ENCODE data around the gene SLX1A. TPM values are rescaled to one million over a fixed set of nuclear protein-coding genes. Genes with fewer than 3 reads are reported as not detected.

Gene SLX1A
- total RNA-seq, 1 experiment from 2014 or later: 53.2 TPM

- no peak for TF ChIP-seq ATF1 (CRISPR knock-in tag; IDR thresholded peaks at IDR 0.05)
- no peak for TF ChIP-seq JAZF1 (CRISPR knock-in tag; IDR thresholded peaks at IDR 0.05)
- TF ChIP-seq, protein P1, sequence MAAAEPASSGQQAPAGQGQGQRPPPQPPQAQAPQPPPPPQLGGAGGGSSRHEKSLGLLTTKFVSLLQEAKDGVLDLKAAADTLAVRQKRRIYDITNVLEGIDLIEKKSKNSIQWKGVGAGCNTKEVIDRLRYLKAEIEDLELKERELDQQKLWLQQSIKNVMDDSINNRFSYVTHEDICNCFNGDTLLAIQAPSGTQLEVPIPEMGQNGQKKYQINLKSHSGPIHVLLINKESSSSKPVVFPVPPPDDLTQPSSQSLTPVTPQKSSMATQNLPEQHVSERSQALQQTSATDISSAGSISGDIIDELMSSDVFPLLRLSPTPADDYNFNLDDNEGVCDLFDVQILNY (CRISPR knock-in tag; IDR thresholded peaks at IDR 0.05): no peak
- no peak for TF ChIP-seq ZNF416 (CRISPR knock-in tag; IDR thresholded peaks at IDR 0.05)
- no peak for TF ChIP-seq CREM (CRISPR knock-in tag; IDR thresholded peaks at IDR 0.05)
- TF ChIP-seq, protein P2, sequence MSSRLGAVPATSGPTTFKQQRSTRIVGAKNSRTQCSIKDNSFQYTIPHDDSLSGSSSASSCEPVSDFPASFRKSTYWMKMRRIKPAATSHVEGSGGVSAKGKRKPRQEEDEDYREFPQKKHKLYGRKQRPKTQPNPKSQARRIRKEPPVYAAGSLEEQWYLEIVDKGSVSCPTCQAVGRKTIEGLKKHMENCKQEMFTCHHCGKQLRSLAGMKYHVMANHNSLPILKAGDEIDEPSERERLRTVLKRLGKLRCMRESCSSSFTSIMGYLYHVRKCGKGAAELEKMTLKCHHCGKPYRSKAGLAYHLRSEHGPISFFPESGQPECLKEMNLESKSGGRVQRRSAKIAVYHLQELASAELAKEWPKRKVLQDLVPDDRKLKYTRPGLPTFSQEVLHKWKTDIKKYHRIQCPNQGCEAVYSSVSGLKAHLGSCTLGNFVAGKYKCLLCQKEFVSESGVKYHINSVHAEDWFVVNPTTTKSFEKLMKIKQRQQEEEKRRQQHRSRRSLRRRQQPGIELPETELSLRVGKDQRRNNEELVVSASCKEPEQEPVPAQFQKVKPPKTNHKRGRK (CRISPR knock-in tag; IDR thresholded peaks at IDR 0.05; ENCODE audit: borderline replicate concordance): no peak
- TF ChIP-seq PREB (CRISPR knock-in tag; IDR thresholded peaks at IDR 0.05; ENCODE audit: borderline replicate concordance): no peak
- TF ChIP-seq E2F1 (CRISPR knock-in tag; IDR thresholded peaks at IDR 0.05): no peak
- TF ChIP-seq ZBTB43 (CRISPR knock-in tag; IDR thresholded peaks at IDR 0.05): no peak
- TF ChIP-seq, protein P3, sequence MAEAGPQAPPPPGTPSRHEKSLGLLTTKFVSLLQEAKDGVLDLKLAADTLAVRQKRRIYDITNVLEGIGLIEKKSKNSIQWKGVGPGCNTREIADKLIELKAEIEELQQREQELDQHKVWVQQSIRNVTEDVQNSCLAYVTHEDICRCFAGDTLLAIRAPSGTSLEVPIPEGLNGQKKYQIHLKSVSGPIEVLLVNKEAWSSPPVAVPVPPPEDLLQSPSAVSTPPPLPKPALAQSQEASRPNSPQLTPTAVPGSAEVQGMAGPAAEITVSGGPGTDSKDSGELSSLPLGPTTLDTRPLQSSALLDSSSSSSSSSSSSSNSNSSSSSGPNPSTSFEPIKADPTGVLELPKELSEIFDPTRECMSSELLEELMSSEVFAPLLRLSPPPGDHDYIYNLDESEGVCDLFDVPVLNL (CRISPR knock-in tag; IDR thresholded peaks at IDR 0.05; ENCODE audit: borderline replicate concordance, low read depth): no peak
- TF ChIP-seq ATF6 (CRISPR knock-in tag; IDR thresholded peaks at IDR 0.05): no peak
- no peak for TF ChIP-seq NR2C2 (CRISPR knock-in tag; IDR thresholded peaks at IDR 0.05)
- no peak for TF ChIP-seq TEAD1 (CRISPR knock-in tag; IDR thresholded peaks at IDR 0.05)
- no peak for TF ChIP-seq SOX15 (CRISPR knock-in tag; IDR thresholded peaks at IDR 0.05)
- no peak for TF ChIP-seq GABPB1 (CRISPR knock-in tag; IDR thresholded peaks at IDR 0.05)
- no peak for TF ChIP-seq ESRRA (CRISPR knock-in tag; IDR thresholded peaks at IDR 0.05; ENCODE audit: borderline replicate concordance)
- TF ChIP-seq CDX4 (CRISPR knock-in tag; IDR thresholded peaks at IDR 0.05; ENCODE audit: borderline replicate concordance): no peak
- POLR2A ChIA-PET: no interaction called here
Measured at GRCh38 chr16:30179195-30179594, 14.5 kb upstream of the SLX1A start.

More at GRCh38 chr16:30179195-30179594, 14.5 kb upstream of the SLX1A start:
- no peaks in the 10 kb centered on the region for H3K4me1 Mint-ChIP-seq
- H3K36me3 Mint-ChIP-seq: no peaks in the 10 kb centered on the region
- DNase-seq (ENCODE audit: low spot score) (no peak), ATAC-seq (no peak)
- CTCF ChIA-PET: interaction anchor here (1.0 to 1.8 kb wide), 2 partner anchors 67 to 87 kb away, joined by 3 to 6 read pairs; no protein-coding TSS in a partner anchor
- no peak overlapping the region for H3K4me3 Mint-ChIP-seq
- H3K27ac Mint-ChIP-seq: no peak overlapping the region
- H3K9me3 Mint-ChIP-seq: no peaks in the 10 kb centered on the region
- peaks cover 48% of the 10 kb centered on the region for H3K27me3 Mint-ChIP-seq (ENCODE audit: low read depth)
